ENCODE results near the gene TBC1D30.

DNA sequence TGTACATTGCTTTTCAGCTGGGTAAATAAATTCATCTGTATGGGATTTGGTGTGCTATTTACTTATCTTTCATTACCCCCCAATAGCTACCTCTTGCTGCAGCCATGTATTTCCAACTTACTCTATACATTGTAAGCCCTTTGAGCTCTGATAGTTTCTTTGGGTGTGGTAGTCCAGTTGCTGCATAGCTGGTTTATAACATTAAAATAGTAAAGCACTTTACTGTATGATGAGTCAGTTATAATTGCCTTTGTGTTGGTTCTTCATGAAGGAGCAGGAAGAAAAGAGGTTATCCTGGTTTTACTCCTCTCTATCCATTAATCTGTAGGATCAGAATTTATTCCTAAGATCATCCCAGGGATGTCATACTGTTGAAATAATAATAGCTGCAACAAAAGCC is 15.7 kb downstream of the TBC1D30 start:
- TF ChIP-seq, protein P1, sequence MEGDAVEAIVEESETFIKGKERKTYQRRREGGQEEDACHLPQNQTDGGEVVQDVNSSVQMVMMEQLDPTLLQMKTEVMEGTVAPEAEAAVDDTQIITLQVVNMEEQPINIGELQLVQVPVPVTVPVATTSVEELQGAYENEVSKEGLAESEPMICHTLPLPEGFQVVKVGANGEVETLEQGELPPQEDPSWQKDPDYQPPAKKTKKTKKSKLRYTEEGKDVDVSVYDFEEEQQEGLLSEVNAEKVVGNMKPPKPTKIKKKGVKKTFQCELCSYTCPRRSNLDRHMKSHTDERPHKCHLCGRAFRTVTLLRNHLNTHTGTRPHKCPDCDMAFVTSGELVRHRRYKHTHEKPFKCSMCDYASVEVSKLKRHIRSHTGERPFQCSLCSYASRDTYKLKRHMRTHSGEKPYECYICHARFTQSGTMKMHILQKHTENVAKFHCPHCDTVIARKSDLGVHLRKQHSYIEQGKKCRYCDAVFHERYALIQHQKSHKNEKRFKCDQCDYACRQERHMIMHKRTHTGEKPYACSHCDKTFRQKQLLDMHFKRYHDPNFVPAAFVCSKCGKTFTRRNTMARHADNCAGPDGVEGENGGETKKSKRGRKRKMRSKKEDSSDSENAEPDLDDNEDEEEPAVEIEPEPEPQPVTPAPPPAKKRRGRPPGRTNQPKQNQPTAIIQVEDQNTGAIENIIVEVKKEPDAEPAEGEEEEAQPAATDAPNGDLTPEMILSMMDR (conservative IDR thresholded peaks at IDR 0.05; ENCODE audit: low read depth, low read length) = no peak
- no peak for TF ChIP-seq EZH2 (IDR thresholded peaks at IDR 0.05; ENCODE audit: borderline replicate concordance, low read depth, low read length, poor library complexity, severe bottlenecking)
